IPS-11a (cell line): ENCODE results near the gene GALNT10.

Experiments used
- H3K4me3 ChIP-seq: one replicate; pipeline ENCODE4 v1.5.1; 2013; ENCODE audit warnings: low read depth, low read length, control low read depth

Gene GALNT10

DNA sequence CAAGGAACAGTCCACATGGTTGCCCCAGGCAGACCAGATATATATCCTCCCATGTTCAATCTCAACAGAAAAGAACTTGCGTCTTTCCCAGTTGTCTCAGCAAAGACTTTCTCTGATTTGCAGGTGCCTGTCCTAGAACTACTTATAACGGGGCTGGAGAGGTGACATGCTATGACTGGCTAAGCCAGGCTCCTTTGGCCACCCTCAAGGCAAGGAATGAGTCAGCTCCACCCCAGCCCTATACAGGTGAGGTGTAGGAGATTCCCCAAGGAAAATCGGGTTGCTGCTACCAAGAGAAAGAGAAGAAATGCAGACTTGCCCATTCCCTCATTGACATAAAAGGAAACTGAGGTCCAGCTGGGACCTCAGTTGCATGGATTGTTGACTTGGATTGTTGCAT is 127.4 kb downstream of the GALNT10 start:
- H3K4me3 ChIP-seq, result no peak overlapping the region

DNA sequence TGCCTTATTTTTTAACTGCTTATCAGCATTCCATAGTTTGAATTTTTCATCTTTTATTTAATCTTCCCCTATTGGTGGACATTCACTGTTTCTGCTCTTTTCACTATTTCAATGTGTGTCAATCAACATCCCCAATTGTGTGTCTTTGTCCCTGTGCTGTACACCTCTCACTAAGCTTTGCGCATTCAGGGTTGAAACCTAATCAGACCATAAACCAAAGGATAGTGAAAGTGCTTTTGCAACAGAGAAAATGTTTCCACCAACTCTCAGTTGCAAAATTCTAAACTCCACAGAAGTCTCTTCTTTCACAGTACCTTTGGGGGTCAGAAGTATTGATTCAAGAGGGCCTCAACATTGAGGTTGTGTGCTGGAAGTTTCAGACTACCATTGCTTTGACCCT is 128.2 kb downstream of the GALNT10 start:
- H3K4me3 ChIP-seq, result no peak overlapping the region

DNA sequence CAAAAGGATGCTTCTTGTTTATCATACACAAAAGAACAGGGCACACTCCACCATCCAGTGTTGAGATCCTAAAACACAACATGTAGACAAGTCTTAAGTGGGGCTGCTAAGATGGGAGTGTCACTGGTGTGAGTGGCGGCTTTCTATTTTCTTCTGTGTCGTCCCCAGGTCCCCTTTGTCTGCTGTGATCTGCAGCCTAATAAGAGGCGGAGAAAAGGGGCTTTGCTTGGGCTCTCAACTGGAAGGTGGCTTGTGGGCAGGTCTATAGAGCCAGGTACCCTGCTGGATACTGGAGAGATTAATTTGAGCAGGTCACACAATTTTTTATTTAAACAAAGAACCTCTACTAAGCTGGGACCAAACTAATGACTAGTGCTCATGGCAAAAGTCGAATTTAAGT is 129.2 kb downstream of the GALNT10 start:
- no peak overlapping the region for H3K4me3 ChIP-seq

DNA sequence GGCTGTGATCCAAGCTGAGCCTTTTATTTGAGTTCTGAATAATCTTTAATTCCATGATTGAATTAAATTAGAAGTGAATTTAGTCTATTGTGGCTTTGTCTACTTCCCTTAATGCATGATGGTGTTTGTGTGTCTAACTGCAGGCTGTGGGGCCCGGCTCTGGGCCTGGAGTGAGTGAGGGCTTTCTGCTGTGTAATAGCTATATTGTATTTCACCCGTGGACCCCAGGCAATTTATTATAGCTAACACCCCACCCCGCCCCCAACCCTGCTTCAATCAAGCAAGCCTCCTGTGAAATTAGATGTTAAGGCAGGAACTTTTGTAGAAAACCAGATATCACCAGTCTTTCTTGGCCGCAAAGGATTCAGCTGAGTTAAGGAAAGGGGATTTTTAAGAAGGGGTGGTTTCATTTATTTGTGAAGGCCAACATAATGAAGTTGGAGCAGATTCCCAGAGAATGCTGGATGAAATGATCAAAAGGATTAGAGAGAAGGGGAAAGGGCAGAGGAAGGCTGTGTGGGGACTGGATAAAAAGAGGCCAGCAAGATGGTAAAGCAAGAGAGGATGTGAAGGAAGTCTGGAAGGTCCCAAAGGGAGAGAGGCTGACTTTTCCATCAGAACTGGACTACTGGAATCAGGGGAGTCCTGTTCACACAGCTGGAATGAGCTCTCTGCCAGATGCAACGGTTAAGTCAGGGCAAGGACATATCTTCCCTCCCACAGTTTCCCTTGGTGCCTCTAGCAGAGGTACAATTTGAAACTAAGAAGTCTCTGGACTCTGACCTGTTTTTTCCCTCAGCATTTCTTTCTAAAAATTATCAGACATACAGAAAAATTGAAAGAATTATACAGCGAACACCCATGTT is 129.9 kb downstream of the GALNT10 start:
- no peak overlapping the region for H3K4me3 ChIP-seq

DNA sequence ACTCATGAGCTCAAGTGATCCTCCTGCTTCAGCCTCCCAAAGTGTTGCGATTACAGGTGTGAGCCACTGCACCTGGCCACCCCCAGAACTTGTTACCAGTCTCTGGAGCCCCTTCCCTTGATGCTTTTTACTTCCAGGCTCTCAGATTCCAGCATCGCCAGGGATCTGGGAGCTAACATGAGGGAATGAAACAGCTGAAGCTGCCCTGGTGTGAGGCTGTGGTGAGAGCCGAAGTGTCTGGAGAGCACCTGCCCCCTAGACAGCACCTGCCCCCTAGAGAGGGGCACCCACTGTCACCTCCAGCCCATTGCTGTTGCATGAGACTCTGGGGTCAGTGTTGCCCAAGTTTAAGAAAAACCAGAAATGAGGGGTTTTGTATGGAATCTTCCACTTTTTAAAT is 131.0 kb downstream of the GALNT10 start:
- H3K4me3 ChIP-seq, result no peak overlapping the region

DNA sequence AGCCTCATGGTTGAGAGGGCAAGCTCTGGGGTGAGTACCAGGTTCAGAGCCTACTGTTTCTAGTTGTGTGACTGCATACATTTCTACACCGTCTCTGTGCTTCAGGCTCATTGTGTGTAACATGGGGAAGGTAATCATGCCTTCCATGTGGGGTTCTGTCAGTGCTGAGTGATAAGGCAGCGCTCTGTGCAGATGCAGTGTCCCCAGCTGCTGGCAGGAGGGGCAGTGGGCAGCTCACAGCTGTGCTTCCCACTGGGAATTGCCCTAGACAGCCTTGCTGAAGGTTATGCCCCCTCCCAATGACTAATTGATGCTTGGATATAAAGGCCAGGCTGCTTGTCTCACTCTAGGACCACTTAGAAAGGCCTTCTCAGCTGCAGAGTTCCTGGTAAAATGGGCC is 133.5 kb downstream of the GALNT10 start:
- no peak overlapping the region for H3K4me3 ChIP-seq

DNA sequence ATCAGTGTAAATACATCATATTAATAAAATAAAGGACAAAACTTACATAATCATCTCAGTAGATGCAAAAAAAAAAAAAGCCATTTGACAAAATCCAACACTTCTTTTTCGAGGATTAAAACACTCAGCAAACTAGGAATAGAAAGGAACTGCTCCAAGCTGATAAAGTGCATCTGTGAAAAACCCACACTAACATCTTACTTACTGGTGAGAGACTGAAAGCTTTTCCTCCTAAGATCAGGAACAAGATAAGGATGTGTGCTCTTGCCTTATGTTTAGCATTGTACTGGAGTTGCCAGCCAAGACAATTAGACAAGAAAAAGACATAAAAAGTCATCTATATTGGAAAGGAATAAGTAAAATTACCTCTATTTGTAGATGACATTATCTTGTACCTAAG is 135.0 kb downstream of the GALNT10 start:
- H3K4me3 ChIP-seq, result no peak overlapping the region

DNA sequence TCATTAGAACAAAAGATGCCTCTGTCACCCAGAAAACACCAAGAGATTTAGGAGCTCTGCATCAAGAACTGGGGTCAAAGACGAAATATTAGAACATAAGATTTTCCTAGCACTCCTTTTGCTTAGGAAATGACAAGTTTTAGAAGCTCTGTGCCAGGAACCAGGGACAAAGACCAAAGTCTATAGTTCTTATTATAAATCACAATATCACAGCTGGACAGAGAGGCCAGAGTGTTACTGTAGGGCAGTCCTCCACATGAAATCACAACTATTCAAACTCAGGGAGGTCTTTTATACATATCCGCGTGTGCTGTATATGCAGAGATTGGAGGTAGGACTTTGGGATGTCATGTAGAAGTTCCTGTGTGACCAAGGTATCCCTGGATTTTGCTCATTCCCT is 138.5 kb downstream of the GALNT10 start:
- no peak overlapping the region for H3K4me3 ChIP-seq

DNA sequence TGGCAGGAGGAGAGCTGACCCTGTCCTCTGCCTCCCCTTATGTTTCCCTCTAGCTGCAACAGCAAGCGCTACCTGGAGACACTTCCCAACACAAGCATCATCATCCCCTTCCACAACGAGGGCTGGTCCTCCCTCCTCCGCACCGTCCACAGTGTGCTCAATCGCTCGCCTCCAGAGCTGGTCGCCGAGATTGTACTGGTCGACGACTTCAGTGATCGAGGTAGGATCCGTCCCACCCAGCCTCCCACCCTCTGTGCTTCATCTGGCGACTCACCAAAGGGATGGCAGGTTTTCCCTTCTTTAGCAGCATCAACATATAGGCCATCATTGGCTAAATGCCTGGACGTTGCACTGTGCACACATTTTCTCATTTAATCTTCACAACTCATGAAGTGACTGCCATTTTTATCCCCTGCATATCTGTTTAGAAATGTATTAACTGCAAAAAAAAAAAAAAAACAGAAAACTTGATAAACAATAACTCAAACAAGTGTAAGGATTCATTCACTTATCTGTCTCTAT is 139.0 kb downstream of the GALNT10 start:
- H3K4me3 ChIP-seq, result no peak overlapping the region

DNA sequence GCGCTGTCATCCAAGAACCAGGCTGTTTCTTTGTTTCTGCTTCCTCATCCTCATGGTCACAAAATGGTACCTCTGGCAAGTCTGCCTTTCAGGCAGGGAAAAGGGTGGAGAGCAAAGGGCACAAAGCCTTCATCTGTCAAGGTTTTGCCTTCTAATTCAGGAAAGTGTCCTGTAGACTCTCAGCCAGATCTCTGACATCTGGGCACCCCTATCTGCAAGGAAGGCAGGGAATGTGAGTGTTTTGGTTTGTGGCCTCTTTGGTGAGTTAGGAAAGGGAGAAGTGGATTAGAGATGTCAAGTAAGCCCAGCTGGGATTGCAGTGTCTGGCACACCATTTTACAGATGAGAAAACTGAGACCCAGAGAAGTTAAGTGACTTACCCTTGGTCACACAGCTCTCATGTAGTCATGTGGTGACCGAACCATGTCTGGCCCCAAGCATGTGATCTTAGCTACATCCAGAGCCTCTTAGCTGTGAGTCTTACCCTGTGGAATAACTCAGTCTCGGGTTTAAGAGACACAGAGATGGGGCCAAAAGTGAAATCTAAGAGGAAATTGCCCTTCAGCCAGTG is 139.6 kb downstream of the GALNT10 start:
- H3K4me3 ChIP-seq, result no peak overlapping the region

DNA sequence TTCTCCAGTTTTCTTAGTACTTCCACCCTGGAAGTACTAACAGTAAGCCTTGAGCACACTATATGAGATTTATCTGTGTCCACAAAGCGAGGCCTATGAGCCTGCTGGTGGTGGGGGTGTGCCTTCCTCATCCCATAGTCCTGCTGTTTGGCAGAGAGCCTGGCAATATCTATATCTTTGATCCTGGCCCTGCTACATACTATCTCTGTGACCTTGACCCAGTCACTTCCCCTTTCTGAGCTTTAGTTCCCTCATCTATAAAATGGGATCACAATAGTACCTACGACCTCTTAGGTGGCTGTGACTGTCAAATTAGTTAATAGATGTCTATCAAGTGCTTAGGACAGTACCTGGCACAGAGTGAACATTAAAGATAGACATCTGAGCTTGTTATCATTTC is 140.7 kb downstream of the GALNT10 start:
- H3K4me3 ChIP-seq, result no peak overlapping the region

DNA sequence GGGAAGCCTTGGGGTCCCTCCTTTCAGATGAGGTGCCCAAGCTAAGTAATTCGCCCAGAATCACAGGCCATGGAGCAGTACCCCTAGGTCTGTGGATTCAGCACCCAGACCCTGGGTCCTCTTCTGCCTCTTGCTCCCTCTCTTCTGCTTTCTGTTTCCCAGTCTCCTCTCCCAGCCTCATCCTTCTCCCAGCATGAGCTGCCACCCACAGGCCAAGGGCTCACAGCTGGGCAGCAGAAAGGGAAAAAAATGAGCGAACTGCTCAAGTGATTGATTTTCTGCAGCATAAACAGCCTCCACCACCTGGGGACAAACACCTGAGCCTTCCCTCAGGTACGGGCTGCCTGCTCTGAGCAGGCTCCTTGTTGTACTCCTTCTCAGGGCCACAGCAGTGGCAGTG is 141.4 kb downstream of the GALNT10 start:
- no peak overlapping the region for H3K4me3 ChIP-seq

DNA sequence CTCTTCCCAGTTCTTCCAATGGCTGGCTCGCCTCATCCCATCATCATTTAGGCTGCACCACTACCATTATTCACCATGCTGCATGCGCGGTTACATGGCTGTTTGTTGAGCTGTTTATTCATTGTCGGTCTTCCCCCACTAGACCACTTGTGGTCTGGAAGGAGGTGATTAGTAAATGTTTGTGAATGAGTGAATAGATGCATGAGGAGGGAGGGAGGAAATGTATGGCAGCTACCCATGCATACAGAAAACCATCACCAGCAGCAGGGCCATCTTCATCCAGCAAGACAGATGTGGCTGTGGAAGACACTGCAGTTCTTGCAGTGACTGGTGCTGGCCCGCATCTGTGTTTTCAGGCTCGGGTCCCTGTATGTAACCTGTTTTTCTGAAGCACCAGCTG is 141.9 kb downstream of the GALNT10 start:
- no peak overlapping the region for H3K4me3 ChIP-seq

DNA sequence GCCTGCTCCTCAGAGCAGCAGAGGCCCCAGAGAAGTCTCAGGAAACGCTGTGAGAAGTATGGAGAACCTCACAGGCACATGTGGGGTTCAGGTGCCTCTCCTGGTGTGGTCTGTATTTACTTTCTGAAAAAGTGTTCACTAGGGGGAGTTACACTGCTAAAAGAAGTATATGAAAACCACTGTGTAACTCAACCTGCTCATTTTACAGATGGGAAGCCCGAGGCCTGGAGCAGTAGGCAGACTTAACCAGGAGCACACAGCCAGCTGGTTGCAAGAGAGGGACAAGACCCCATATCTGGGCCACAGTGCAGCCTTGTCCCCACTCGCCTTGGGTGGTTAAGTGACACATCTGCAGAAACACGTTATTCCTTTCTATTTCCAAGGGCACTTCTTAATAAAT is 142.5 kb downstream of the GALNT10 start:
- H3K4me3 ChIP-seq, result no peak overlapping the region

DNA sequence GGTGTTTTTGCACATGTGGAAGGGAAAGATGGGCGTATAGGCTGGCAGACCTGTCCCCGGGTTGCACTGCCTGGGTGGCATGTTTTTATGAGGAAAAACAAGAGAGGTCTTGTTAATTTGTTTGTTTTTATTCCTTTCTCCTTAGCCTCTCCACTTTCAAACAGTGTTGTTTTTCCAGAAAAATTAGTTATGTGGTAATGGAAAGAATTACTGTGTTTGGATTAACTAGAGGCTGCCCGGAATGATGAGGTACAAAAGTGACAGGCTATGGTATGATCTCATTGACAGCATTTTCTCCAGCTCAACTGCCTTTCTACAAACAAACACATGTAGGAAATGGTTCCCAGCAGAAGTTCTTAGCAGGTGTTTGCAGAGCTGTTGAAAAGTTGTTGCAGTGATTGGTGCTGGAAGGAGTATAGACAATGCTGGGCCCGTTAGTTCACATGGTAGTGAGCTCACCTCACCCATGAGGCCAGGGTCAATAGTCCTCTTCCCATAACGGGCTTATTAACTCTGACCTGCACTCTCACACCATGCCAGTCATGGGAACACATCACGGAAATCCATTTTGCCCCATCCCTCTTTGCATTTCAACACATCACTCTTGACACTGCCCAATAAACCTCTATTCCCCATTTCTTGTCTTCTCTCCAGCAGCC is 144.0 kb downstream of the GALNT10 start:
- no peak overlapping the region for H3K4me3 ChIP-seq

DNA sequence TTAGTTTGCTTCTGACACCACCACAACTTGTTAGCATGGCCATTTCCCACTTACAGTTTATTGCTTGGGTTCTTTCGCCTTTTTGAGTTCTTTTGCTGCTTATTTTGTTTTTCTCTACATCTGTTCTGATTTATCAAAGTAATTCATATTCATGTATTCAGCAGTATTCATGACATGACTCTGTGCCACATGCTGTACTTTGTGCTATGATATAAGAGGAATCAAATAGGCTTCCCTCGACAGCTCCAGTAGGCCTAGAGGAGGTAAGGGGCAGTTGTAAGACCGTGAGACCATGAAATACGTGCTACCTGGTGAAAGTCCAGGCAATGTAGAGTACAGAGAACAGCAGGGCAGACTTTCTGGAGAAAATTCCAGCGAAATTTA is 144.5 kb downstream of the GALNT10 start:
- H3K4me3 ChIP-seq, result no peak overlapping the region

DNA sequence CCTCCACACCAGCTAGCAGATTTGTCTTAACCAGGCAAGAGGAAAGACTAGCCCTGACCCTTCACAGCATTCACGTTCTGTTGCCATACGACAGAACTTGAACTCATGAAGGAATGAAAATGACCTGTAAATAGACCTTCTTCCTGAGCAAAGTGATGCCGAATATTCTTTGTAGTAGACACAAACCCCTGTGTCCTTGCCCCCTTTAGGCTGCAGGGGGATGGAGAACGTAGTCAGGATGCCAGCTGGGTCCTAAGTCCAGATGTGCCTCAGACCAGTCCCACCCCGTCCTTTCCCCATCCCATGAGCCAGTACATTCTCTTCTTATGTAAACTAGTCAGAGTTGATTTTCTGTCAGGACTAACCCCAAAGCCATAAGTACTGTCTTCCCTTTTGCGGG is 151.1 kb downstream of the GALNT10 start:
- H3K4me3 ChIP-seq, result no peak overlapping the region

DNA sequence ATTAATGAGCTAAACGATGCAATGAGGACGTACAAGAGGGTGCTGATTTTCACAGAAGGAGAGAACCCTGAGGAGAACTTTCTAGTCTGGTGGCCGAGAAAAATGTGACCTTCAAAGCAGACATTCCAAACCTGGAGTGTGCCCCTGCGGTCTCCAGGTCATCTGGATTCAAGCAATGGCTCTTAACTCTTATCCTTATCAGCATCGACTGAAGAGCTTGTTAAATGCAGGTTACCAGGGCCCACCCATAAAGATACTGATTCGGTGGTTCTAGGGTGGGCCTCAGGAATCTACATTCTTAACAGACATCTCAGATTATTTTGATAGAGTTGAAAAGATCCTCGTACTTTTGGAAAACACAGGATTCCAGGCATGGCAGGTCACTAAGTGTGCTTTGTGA is 151.7 kb downstream of the GALNT10 start:
- H3K4me3 ChIP-seq, result no peak overlapping the region

DNA sequence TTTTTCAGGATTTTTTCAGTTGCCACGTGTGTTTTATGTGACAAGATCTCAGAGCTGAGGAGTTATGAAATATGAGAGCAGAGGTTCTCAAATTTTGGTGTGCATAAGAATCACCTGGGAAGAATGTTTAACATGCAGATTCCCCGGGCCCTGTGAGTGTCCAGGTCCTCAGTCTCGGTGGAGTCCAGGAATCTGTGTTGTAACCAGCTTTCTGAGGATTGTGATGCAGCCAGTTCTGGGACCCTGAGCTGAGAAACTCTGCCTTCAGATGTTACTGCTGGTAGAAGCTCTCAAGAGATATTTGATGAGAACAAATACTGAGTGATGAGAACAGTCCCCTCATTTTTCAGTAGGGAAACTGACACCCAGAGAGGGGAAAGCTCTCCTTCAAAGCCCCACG is 152.4 kb downstream of the GALNT10 start:
- no peak overlapping the region for H3K4me3 ChIP-seq

DNA sequence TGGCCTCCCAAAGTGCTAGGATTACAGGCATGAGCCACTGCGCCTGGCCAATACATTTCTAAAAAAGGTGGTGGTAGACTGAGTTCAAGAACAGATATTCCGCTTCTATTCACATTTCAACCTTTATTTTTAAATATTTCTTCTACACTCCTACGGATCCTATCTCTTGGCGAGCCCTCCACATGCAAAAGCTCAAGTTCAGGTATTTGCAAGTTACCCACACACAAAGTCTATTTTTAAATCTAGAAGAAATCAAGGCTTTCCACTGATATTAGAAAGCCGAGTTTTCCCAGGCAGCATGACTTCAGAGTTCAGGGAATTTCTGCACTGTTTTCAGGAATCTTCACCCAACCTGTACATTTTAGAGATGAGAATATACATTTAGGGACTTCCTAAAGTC is 153.9 kb downstream of the GALNT10 start:
- H3K4me3 ChIP-seq, result no peak overlapping the region

DNA sequence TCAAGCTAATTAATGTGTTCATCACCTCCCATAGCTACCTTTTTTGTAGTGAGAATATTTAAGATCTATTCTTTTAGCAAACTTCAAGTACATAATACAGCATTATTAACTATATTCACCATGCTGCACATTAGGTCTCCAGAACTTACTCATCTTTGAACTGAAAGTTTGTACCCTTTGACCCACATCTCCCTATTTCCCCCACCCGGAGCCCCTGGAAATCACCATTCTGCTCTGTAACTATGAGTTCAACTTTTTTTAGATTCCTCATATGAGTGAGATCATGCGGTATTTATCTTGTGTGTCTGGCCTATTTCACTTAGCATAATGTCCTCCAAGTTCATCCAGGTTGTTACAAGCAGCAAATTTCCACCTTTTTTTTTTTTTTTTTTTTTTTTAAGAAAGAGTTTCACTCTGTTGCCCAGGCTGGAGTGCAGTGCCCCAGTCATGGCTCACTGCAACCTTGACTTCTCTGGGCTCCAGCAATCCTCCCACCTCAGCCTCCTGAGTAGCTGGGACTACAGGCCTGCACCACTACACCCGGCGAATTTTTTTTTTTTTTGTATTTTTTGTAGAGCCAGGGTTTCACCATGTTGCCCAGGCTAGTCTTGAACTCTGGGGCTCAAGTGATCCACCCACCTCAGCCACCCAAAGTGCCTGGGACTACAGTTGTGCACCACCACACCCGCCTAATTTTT is 154.9 kb downstream of the GALNT10 start:
- H3K4me3 ChIP-seq, result no peak overlapping the region
